A549 (cell line): ENCODE data around the gene TRIM69. TPM values are rescaled to one million over a fixed set of nuclear protein-coding genes. Genes with fewer than 3 reads are reported as not detected.
A peak's percentile ranks its signal among the peaks of the same experiment; 100 is the strongest.

Source experiments
- ATAC-seq, 2 experiments: fragments of 200-7000 bp in 1 of 2; fragments of >200 bp in 1 of 2; cut with Nextera tagmentation in 1 of 2; cut with Tn5 transposase in 1 of 2; 3 replicates each; pipeline versions ENCODE4 v1.8.0 to v1.9.1; 2018 to 2020; ENCODE audit warnings: mild to moderate bottlenecking in 1 of 2, moderate library complexity in 1 of 2
- CTCF ChIA-PET: fragments of 300-600 bp; sonication (Branson Sonifier 250); formaldehyde crosslinking; extraction: SDS; loops from one replicate; lab custom pipeline; 2021; ENCODE audit warnings: antibody characterized with exemption, inconsistent platforms; lab: Yijun Ruan, JAX
- POLR2A ChIA-PET: fragments of 350-600 bp; formaldehyde crosslinking; extraction: SDS; loops from one replicate; lab custom pipeline; 2021; ENCODE audit warnings: antibody characterized with exemption, inconsistent platforms; lab: Yijun Ruan, JAX
- DNase-seq, 2 experiments: peaks; one replicate each; pipeline versions ENCODE4 v3.0.0 to v3.0.0-alpha.2; 2011 to 2016; ENCODE audit warnings: low read depth in 1 of 2, low spot score in 1 of 2
- FAIRE-seq: peaks from 2 replicates; lab custom pipeline; 2011; peaks lifted over from hg19 to GRCh38; lab: Jason Lieb, UNC
- H3K27ac ChIP-seq, 2 experiments: fragments of >200 bp; sonication (Bioruptor Twin); formaldehyde crosslinking; 3 replicates each; pipeline ENCODE4 v1.5.1; 2016 to 2017
- H3K4me1 ChIP-seq: fragments of >200 bp; sonication (Bioruptor Twin); formaldehyde crosslinking; 3 replicates; pipeline ENCODE4 v1.6.1; 2016
- H3K4me2 ChIP-seq: fragments of >200 bp; sonication (Bioruptor Twin); formaldehyde crosslinking; 3 replicates; pipeline ENCODE4 v1.6.1; 2016
- H3K4me3 ChIP-seq: fragments of >200 bp; sonication (Bioruptor Twin); formaldehyde crosslinking; 3 replicates; pipeline ENCODE4 v1.5.1; 2016
- H3K9me3 ChIP-seq: fragments of >200 bp; sonication (Bioruptor Twin); formaldehyde crosslinking; 3 replicates; pipeline ENCODE4 v1.6.1; 2016
- ATOH8 ChIP-seq: fragments of 250-450 bp; sonication (Bioruptor Pico); IDR thresholded peaks from 2 replicates; pipeline ENCODE4 v1.5.0; 2020; ENCODE audit warnings: low read depth, mild to moderate bottlenecking, moderate library complexity
- BCL3 ChIP-seq: fragments of >200 bp; sonication (Bioruptor Twin); formaldehyde crosslinking; IDR thresholded peaks from 3 replicates; pipeline ENCODE4 v1.6.1; 2016
- CBX2 ChIP-seq: fragments of 200-600 bp; sonication (generic); IDR thresholded peaks from 2 replicates; pipeline ENCODE4 v1.6.1; 2016; ENCODE audit warnings: low read depth, mild to moderate bottlenecking, borderline replicate concordance
- EP300 ChIP-seq, 2 experiments: fragments of >200 bp; sonication (Bioruptor Twin); formaldehyde crosslinking; IDR thresholded peaks; 2 replicates in 1 of 2; 3 replicates in 1 of 2; pipeline ENCODE4 v1.6.1; 2016 to 2017
- FOSL2 ChIP-seq, 2 experiments: fragments of 450-650 bp in 1 of 2; fragments of >200 bp in 1 of 2; sonication (Bioruptor Twin) in 1 of 2; formaldehyde crosslinking; IDR thresholded peaks; 2 replicates each; pipeline versions ENCODE4 v1.5.0 to v1.6.1; 2016 to 2020; ENCODE audit warnings: mild to moderate bottlenecking in 1 of 2, moderate library complexity in 1 of 2
- FOXS1 ChIP-seq: fragments of 250-450 bp; sonication (Bioruptor Pico); IDR thresholded peaks from 2 replicates; pipeline ENCODE4 v1.5.0; 2020; ENCODE audit warnings: mild to moderate bottlenecking, moderate library complexity
- HES2 ChIP-seq: fragments of >200 bp; sonication (Bioruptor Twin); formaldehyde crosslinking; IDR thresholded peaks from 2 replicates; pipeline ENCODE4 v1.6.1; 2016
- HOXA7 ChIP-seq: fragments of 250-450 bp; sonication (Bioruptor Pico); IDR thresholded peaks from 2 replicates; pipeline ENCODE4 v1.5.0; 2020; ENCODE audit warnings: mild to moderate bottlenecking, moderate library complexity
- JUN ChIP-seq, 2 experiments: fragments of >200 bp; sonication (Bioruptor Twin); formaldehyde crosslinking; IDR thresholded peaks; 2 replicates in 1 of 2; 3 replicates in 1 of 2; pipeline ENCODE4 v1.6.1; 2016 to 2017
- JUNB ChIP-seq: fragments of >200 bp; sonication (Bioruptor Twin); formaldehyde crosslinking; IDR thresholded peaks from 2 replicates; pipeline ENCODE4 v1.6.1; 2016
- KDM1A ChIP-seq: fragments of 200-600 bp; sonication (generic); IDR thresholded peaks from 2 replicates; pipeline ENCODE4 v1.6.1; 2016; ENCODE audit warnings: low read depth, mild to moderate bottlenecking
- MAFK ChIP-seq: fragments of 450-650 bp; IDR thresholded peaks from 2 replicates; pipeline ENCODE4 v1.6.1; 2014; ENCODE audit not compliant: partially characterized antibody
- MAX ChIP-seq: IDR thresholded peaks from 2 replicates; pipeline ENCODE4 v1.6.1; 2012
- MAZ ChIP-seq: fragments of 150-350 bp; IDR thresholded peaks from 2 replicates; pipeline ENCODE4 v1.6.1; 2014; ENCODE audit warnings: antibody characterized with exemption, low read depth, low read length, borderline replicate concordance
- PBX3 ChIP-seq: IDR thresholded peaks from 2 replicates; pipeline ENCODE4 v1.6.1; 2012
- RARB ChIP-seq: fragments of 250-450 bp; sonication (Bioruptor Pico); IDR thresholded peaks from 2 replicates; pipeline ENCODE4 v1.8.0; 2021; ENCODE audit warnings: mild to moderate bottlenecking, moderate library complexity
- RCOR1 ChIP-seq: fragments of 150-350 bp; IDR thresholded peaks from 2 replicates; pipeline ENCODE4 v1.6.1; 2014; ENCODE audit warnings: antibody characterized with exemption, low read length, low read depth
- REST ChIP-seq: fragments of 200-600 bp; sonication (generic); IDR thresholded peaks from 2 replicates; pipeline ENCODE4 v1.6.1; 2016; ENCODE audit warnings: antibody characterized with exemption, mild to moderate bottlenecking, moderate library complexity
- RFX5 ChIP-seq: fragments of 450-650 bp; IDR thresholded peaks from 2 replicates; pipeline ENCODE4 v1.7.1; 2014; ENCODE audit warnings: antibody characterized with exemption, mild to moderate bottlenecking, moderate library complexity
- SMC3 ChIP-seq: fragments of >200 bp; sonication (Bioruptor Twin); formaldehyde crosslinking; IDR thresholded peaks from 3 replicates; pipeline ENCODE4 v1.6.1; 2018; ENCODE audit warnings: inconsistent platforms
- SREBF2 ChIP-seq: fragments of 450-650 bp; IDR thresholded peaks from 2 replicates; pipeline ENCODE4 v1.6.1; 2014; ENCODE audit warnings: mild to moderate bottlenecking, moderate library complexity
- TFCP2L1 ChIP-seq: fragments of 250-450 bp; sonication (Bioruptor Pico); IDR thresholded peaks from 2 replicates; pipeline ENCODE4 v1.5.0; 2021; ENCODE audit warnings: mild to moderate bottlenecking
- TP53 ChIP-seq: fragments of 250-450 bp; sonication (Bioruptor Pico); IDR thresholded peaks from 2 replicates; pipeline ENCODE4 v1.5.0; 2021; ENCODE audit warnings: mild to moderate bottlenecking, moderate library complexity
- WGBS: methylation state at CpG from one replicate; pipeline ENCODE4 v1.1.6; 2017; ENCODE audit errors: missing lambda C conversion rate; 5-methylcytosine and 5-hydroxymethylcytosine counted together
- polyA plus RNA-seq, 4 experiments: library from polyadenylated mRNA; depleted of rRNA in 3 of 4; stranded (reverse); fragments of >200 nt; fragmentation: RNase III in 1 of 4; extraction: RNeasy Plus Mini Kit Qiagen cat#74134 plus additional on column Dnase treatment in 1 of 4; gene quantifications; 2 replicates in 3 of 4; 3 replicates in 1 of 4; pipeline ENCODE4 v1.2.3, GENCODE V29; 2011 to 2017

The TRIM69 gene
- polyA plus RNA-seq, 2 of the 4 experiments (the other 2 are of a cell fraction), result 9.0 to 10.4 TPM

- no peak for TF ChIP-seq SREBF2
These were observed 14.3 kb upstream of the TRIM69 start (continued) for GRCh38 chr15:44722011-44722410.

- no peak for FAIRE-seq
- ChIA-PET POLR2A (interaction anchor here (1.2 to 3.7 kb wide), 4 partner anchors 10 to 63 kb away, joined by 3 to 81 read pairs (median 14); partner anchors contain the start of genes B2M, PATL2, SPG11 and TRIM69), CTCF (interaction anchor here (0.7 to 2.2 kb wide), 6 partner anchors 9 to 63 kb away, joined by 3 to 9 read pairs (median 4); partner anchors contain the start of genes SPG11 and TRIM69)
- H3K27ac ChIP-seq, result peak overlapping the region; percentile 83 to 93
- peak overlapping the region; percentile 71 for H3K4me2 ChIP-seq
- no peak for DNase-seq
- no peaks in the 10 kb centered on the region for H3K9me3 ChIP-seq
- TF ChIP-seq KDM1A (no peak), FOXS1 (CRISPR knock-in tag) (no peak), CBX2 (no peak), FOSL2 (IDR thresholded peaks at IDR 0.05) (no peak), FOSL2 (CRISPR knock-in tag; IDR thresholded peaks at IDR 0.05) (no peak), JUN (IDR thresholded peaks at IDR 0.05) (no peak), RCOR1 (no peak), REST (no peak), BCL3 (no peak), PBX3 (no peak), EP300 (IDR thresholded peaks at IDR 0.05) (no peak)
- H3K4me1 ChIP-seq, result peaks cover 33% of the 10 kb centered on the region
- H3K4me3 ChIP-seq, result no peak overlapping the region
- WGBS, result 79% methylated on average over 7 of the region's 7 CpGs
- no peak for ATAC-seq
These were observed 10.2 kb upstream of the TRIM69 start for GRCh38 chr15:44726136-44726535.

- Histone ChIP-seq H3K4me1 (peaks cover 33% of the 10 kb centered on the region), H3K9me3 (no peaks in the 10 kb centered on the region), H3K4me2 (peak overlapping the region; percentile 71), H3K27ac (peak overlapping the region; percentile 83 to 93), H3K4me3 (no peak overlapping the region)
- DNase-seq, result peak; percentile 35 to 78
- POLR2A ChIA-PET, result interaction anchor here (0.6 to 3.7 kb wide), 5 partner anchors 10 to 64 kb away, joined by 3 to 81 read pairs (median 11); partner anchors contain the start of genes B2M, PATL2, SPG11 and TRIM69
- WGBS, result 8% methylated on average over 5 of the region's 5 CpGs
- FAIRE-seq, result no peak
- CTCF ChIA-PET, result interaction anchor here (0.6 to 2.2 kb wide), 8 partner anchors 9 to 477 kb away, joined by 3 to 9 read pairs (median 4); partner anchors contain the start of genes SPG11 and TRIM69
- peak; percentile 26 to 35; a peak in 4 of 6 replicates for ATAC-seq
- TF ChIP-seq MAFK (peak; percentile 82), FOSL2 (IDR thresholded peaks at IDR 0.05) (peak; percentile 23; the same call in 1 of the 2 replicates), FOSL2 (CRISPR knock-in tag; IDR thresholded peaks at IDR 0.05) (peak; percentile 71), CBX2 (no peak), BCL3 (peak; percentile 71; the same call in 1 of the 3 replicates), HOXA7 (CRISPR knock-in tag) (peak; percentile 93), HES2 (no peak), MAX (no peak; the same call in 1 of the 2 replicates), SREBF2 (no peak), TFCP2L1 (peak; percentile 89), TP53 (CRISPR knock-in tag) (peak; percentile 66; the same call in 1 of the 2 replicates), SMC3 (no peak), MAZ (no peak), JUN (IDR thresholded peaks at IDR 0.05) (peak; percentile 82 to 91; a peak in 4 of 5 replicates), RFX5 (no peak), JUNB (peak; percentile 41; the same call in 1 of the 2 replicates), ATOH8 (CRISPR knock-in tag) (no peak), RARB (CRISPR knock-in tag) (peak; percentile 85)
These were observed 9.5 kb upstream of the TRIM69 start for GRCh38 chr15:44726568-44727484.
